GM10266 (cell line): Measurements from ENCODE around the gene CXCL14.

Experiments used
- DNase-seq: peaks from one replicate; pipeline ENCODE4 v3.0.0; 2012; ENCODE audit errors: extremely low spot score
- TF ChIP-seq, protein P1 (sequence below): IDR thresholded peaks from 2 replicates; pipeline ENCODE4 v1.5.1; 2012; ENCODE audit warnings: mild to moderate bottlenecking, low read depth; ENCODE audit not compliant: control insufficient read depth, insufficient read depth; ENCODE audit errors: missing control alignments

CXCL14 gene

DNA sequence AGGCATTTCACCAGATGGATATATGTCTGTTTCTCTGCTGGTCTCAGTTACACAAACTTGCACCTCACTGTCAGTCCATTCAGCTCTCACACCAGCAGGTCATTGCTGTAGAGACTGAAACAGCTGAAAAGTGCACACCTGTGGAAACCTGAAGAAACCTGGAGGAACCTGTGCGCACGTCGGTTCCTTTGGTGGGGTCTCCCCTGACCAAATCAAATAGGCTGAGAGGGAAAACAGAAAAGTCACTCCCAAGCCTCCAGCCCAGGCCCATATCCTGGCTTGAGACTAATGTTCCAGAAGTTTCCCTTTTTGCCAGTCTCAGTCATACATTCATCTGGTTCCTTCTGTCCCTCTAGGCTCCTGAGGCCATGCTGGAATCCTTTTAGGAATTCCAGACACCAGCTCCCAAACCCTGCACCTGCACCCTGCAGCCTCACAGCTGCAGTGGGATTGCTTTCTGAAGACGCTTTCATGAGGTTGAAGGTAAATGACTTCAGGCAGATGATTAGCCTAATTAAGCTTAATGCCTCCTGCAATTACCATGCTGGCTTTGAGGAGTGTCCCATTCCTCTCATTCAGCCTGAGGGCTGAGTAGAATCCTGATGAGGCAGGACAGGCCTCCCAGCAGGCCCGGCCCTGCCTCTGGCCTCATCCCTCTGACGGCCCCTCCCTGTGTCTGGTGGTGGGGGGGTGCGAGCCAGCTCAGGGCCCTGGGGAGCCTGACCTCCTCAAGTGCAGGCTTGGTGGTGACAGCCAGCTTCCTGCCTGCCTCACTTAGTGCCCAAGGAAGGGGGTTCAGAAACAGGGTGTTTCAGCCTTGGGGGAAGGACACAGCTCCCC is 24.3 kb upstream of the CXCL14 start:
- no peak for DNase-seq
- TF ChIP-seq, protein P1, sequence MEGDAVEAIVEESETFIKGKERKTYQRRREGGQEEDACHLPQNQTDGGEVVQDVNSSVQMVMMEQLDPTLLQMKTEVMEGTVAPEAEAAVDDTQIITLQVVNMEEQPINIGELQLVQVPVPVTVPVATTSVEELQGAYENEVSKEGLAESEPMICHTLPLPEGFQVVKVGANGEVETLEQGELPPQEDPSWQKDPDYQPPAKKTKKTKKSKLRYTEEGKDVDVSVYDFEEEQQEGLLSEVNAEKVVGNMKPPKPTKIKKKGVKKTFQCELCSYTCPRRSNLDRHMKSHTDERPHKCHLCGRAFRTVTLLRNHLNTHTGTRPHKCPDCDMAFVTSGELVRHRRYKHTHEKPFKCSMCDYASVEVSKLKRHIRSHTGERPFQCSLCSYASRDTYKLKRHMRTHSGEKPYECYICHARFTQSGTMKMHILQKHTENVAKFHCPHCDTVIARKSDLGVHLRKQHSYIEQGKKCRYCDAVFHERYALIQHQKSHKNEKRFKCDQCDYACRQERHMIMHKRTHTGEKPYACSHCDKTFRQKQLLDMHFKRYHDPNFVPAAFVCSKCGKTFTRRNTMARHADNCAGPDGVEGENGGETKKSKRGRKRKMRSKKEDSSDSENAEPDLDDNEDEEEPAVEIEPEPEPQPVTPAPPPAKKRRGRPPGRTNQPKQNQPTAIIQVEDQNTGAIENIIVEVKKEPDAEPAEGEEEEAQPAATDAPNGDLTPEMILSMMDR, result no peak

DNA sequence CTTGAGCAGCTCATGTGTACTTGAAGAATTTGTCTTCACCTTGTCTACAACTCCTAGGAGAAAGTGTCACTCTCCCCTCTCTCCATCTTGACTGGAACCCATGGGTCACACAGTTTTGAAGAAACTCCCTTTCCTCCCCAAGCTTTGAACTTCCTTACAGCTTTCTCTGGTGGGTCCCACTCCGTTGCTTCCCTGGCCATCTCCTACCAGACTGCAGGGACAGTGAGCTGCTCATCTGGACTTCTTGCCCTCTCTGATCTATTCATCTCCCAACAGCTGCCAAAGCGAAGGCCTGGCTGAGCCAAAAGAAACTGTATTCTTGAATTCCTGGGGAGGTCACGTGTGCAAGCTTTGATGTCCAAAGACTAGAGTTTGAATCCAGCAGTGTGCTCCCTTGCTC is 22.7 kb upstream of the CXCL14 start:
- TF ChIP-seq, protein P1, result no peak
- DNase-seq, result no peak

DNA sequence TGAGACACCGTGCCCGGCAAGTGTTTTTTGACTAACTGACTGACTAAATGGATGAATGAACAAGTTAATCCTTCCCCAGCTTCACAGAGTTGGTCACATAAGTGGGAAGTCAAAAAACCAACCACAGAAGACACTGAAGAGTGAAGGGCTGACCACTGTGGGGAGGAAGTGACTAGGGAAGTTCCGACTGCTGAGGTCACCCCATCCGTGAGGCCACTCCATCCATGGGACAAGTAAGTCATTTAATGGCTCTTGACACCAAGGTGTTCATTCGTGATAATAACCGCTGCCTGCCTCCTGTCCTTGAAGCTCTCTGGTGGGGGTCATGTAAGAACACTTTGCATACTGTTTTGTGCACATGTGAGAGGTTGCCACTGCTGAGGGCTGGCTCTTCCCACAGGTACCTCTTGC is 22.2 kb upstream of the CXCL14 start:
- no peak for DNase-seq
- TF ChIP-seq, protein P1, result no peak

DNA sequence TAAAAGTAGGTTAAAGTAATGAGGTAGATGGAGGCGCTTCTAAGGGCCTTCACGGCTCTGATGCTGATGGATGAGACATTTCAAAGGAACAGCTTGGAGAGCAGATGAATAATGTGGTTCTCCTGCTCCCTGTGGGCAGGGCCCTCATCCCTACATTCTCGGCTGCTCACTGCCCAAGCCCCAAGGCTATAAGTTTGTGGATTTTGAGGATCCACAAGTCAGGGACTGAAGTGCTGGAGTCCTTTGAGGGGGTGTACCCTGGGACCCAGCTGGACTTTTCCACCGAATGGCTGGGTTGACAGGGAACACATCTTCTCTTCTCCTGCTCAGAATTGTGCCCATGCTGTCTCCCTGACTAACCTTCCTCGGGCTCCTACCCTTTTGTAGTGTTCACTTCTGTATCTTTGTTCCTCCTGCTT is 21.4 kb upstream of the CXCL14 start:
- TF ChIP-seq, protein P1, result no peak
- no peak for DNase-seq

DNA sequence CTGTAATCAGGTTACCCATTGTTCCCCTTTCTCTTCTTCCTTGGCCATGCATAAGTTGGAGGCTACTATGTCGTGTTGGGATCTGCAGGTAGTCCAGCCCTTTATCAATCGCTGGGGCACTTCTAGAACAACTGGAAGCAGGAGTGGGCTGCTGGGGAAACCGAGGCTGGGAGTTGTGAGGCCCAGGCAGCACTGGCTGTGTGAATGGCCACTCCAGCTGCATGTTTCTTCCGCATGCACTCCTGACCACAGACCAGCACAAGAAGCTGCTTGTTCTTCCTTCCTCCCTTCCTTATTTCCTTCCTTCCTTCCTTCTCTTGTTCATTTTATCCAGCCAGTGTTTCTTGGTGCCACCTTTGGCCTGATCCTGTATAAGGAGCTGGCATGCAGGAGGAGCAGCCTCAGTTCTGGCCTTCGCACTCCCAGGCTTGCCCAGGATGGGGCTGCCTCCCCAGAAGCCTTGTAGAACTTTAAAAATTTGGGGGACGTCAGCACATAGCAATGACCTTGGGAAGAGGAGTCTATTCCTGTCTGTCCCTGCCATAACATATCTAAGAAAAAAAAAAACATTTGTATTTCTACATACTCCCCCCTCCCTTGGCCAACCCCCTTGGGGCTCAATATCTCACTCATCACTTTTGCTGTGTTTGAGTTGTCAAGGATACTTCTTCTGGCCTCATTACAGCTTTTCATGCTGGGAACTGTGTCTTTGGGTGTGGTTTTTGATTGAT is 20.8 kb upstream of the CXCL14 start:
- no peak for DNase-seq

DNA sequence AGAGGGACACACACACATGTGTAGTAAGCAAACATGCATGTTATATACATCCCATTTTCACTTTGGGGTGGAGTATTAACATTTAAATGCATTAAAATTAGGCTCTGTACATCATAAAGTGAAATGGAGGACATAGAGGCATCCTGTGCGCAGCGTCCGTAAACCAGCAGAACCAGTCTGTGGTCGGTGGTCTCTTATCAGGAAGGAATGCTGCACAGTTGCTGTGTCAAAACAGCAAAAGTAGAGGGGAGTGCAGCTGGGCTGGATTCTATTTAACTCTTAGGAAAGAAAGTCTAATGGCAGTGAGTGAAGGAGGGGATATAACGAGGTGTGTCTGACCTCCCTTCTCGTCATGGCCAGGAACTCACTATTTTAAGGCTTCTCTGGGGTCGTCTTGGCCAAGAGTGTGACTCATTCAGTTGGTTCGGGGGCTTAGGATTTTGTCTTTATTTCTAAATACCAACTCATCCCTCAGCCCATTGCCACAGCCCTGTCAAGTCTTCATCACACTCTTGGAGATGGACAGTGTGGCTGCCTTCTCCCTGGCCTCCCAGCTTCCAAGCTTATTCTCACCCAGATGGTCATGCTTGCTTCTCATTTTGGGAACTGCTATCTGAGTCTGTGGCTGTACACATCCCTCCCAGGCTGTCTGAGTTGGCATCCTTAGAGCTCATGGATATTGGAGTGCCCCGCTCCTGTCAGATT is 20.1 kb upstream of the CXCL14 start:
- no peak for DNase-seq
- TF ChIP-seq, protein P1, result no peak

More for the DNA sequence above, 20.8 kb upstream of the CXCL14 start:
- TF ChIP-seq, protein P1, result no peak
